Fibroblast of pulmonary artery (primary cell): ENCODE results near the gene CATSPERD.

Source experiments
- DNase-seq: peaks from one replicate; pipeline ENCODE4 v3.0.0-alpha.2; 2010; ENCODE audit warnings: low read depth
- H3K4me3 ChIP-seq: replicated peaks from 2 replicates; pipeline ENCODE4 v1.5.1; 2011; ENCODE audit warnings: low read depth, mild to moderate bottlenecking, control low read depth, low read length, moderate library complexity
- TF ChIP-seq, protein P1 (sequence below): IDR thresholded peaks from 2 replicates; pipeline ENCODE4 v1.5.1; 2011; ENCODE audit warnings: mild to moderate bottlenecking, control low read depth, low read length, inconsistent platforms; ENCODE audit errors: missing control alignments

Gene CATSPERD

GRCh38 chr19:5814852-5815246, 94.4 kb downstream of the CATSPERD start:
- TF ChIP-seq, protein P1, sequence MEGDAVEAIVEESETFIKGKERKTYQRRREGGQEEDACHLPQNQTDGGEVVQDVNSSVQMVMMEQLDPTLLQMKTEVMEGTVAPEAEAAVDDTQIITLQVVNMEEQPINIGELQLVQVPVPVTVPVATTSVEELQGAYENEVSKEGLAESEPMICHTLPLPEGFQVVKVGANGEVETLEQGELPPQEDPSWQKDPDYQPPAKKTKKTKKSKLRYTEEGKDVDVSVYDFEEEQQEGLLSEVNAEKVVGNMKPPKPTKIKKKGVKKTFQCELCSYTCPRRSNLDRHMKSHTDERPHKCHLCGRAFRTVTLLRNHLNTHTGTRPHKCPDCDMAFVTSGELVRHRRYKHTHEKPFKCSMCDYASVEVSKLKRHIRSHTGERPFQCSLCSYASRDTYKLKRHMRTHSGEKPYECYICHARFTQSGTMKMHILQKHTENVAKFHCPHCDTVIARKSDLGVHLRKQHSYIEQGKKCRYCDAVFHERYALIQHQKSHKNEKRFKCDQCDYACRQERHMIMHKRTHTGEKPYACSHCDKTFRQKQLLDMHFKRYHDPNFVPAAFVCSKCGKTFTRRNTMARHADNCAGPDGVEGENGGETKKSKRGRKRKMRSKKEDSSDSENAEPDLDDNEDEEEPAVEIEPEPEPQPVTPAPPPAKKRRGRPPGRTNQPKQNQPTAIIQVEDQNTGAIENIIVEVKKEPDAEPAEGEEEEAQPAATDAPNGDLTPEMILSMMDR: no peak
- no peak for DNase-seq
- no peak overlapping the region for H3K4me3 ChIP-seq

GRCh38 chr19:5817218-5817617, 96.8 kb downstream of the CATSPERD start:
- H3K4me3 ChIP-seq: no peak overlapping the region
- no peak for DNase-seq
- TF ChIP-seq, protein P1: no peak

- no peak overlapping the region for H3K4me3 ChIP-seq
- TF ChIP-seq, protein P1: no peak
- no peak for DNase-seq
Measured at GRCh38 chr19:5818594-5818993, 98.2 kb downstream of the CATSPERD start.

DNA sequence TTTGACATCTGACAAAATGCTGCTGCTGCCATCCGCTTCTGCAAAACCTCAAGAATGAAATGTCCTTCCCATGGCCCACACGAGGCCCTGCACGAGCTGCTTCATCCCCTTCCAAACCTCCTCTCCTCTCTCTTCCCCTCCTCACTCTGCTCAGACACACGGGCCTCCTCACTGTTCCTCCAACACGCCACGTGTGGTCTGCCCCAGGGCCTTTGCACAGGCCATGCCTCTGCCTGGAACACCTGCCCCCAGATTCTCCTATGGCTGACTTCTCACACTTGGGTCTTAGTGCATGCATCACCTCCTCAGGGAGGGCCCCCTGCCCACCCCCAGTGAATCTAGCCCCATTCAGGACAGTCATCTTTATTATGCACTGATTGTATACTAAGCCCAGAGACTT, 100.3 kb downstream of the CATSPERD start:
- no peak for DNase-seq
- H3K4me3 ChIP-seq: no peak overlapping the region
- TF ChIP-seq, protein P1: no peak

GRCh38 chr19:5821521-5822180, 101.2 kb downstream of the CATSPERD start:
- DNase-seq: no peak
- TF ChIP-seq, protein P1: no peak
- no peak overlapping the region for H3K4me3 ChIP-seq

DNA sequence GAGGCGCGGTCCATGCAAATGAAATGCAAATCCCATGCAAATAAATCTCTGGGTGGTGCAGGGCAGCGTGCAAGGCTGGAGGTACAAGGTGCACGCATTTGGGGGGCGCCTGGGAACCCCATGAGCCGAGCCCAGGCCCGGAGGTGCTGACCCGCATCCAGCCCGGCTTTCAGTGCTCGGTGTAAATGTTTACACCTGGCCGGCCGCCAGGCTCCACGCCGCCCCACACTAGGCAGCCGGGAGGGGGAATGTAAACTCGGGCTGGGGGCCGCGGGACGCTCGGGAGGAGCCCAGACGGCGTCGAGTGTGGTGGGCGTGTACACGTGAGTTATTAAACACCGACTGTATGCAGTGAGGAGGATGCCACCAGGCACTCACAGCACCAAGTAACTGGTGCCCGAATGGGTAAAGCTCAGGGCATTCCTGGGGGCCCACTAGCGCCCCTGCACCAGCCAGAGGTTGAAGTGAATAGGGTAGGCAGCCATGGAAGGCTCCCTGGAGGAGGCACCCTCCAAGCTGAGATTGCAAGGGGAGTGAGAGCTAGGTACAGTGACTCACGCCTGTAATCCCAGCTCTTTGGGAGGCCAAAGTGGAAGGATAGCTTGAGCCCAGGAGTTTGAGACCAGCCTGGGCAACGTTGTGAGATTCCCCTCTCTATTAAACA, 101.9 kb downstream of the CATSPERD start:
- no peak overlapping the region for H3K4me3 ChIP-seq
- TF ChIP-seq, protein P1: no peak
- no peak for DNase-seq
